Endothelial cell of umbilical vein (primary cell): ENCODE results near the gene EPX.

ENCODE experiments used
- CTCF ChIP-seq, 2 donors: IDR thresholded peaks; 1 replicate in 1 of 2; 2 replicates in 1 of 2; pipeline ENCODE4 v1.5.1; 2011; ENCODE audit warnings: low read length in 2 of 2, mild to moderate bottlenecking in 2 of 2, moderate library complexity in 2 of 2, control low read depth in 1 of 2, inconsistent platforms in 1 of 2, low read depth in 1 of 2; ENCODE audit not compliant: insufficient read depth in 1 of 2; ENCODE audit errors: extremely low read depth in 1 of 2
- EZH2 ChIP-seq: IDR thresholded peaks from 2 replicates; pipeline ENCODE4 v1.6.1; 2012; ENCODE audit warnings: borderline replicate concordance, low read depth, mild to moderate bottlenecking, moderate library complexity, low read length, inconsistent platforms; ENCODE audit not compliant: severe bottlenecking
- POLR2AphosphoS5 ChIP-seq: IDR thresholded peaks from 2 replicates; pipeline ENCODE4 v1.6.1; 2012; ENCODE audit warnings: low read depth, mild to moderate bottlenecking, control low read depth, low read length, moderate library complexity; ENCODE audit not compliant: insufficient read depth

DNA sequence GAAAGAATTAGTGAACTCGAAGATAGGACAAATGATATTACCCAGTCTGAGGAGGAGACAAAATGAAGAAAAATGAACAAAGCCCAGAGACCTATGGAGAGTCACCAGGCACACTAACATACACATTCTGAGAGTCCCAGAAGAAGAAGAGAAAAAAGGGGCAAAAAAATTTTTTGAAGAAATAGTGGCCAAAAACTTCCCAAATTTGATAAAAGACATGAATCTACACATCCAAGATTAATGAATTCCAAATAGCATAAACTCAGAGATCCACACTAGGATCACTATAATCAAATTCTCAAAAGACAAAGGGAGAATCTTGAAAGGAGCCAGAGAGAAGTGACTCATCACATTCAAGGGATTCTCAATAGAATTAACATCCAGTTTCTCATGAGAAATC lies 47.7 kb upstream of the EPX start:
- TF ChIP-seq EZH2 (no peak), CTCF (IDR thresholded peaks at IDR 0.05; ENCODE audit: extremely low read depth in 1 of 2, insufficient read depth in 1 of 2, low read depth in 1 of 2, low read length in 2 of 2) (no peak), POLR2AphosphoS5 (no peak)
